GM18519 (cell line): Measurements from ENCODE around the gene BIRC2.
"Not testable (repeated sequence)": the region's sequence is repeated elsewhere in the genome, so short reads cannot be mapped to it uniquely, and the experiment has no call there.

Experiments used
- ATAC-seq: cut with Tn5 transposase; IDR thresholded peaks from one replicate; pipeline ENCODE4 v1.9.1; 2021; ENCODE audit warnings: mild to moderate bottlenecking, moderate library complexity; ENCODE audit not compliant: unreplicated experiment, low FRiP score

The BIRC2 gene

DNA sequence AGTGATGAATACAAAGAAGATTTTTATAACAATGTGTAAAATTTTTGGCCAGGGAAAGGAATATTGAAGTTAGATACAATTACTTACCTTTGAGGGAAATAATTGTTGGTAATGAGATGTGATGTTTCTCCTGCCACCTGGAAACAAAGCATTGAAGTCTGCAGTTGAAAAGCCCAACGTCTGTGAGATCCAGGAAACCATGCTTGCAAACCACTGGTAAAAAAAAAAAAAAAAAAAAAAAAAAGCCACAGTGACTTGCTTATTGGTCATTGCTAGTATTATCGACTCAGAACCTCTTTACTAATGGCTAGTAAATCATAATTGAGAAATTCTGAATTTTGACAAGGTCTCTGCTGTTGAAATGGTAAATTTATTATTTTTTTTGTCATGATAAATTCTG is 24.5 kb upstream of the BIRC2 start:
- ATAC-seq = no peak

- no peak for ATAC-seq
Observed at GRCh38 chr11:102323542-102324251, 23.3 kb upstream of the BIRC2 start.

GRCh38 chr11:102325088-102325487 is 21.9 kb upstream of the BIRC2 start:
- ATAC-seq = no peak

DNA sequence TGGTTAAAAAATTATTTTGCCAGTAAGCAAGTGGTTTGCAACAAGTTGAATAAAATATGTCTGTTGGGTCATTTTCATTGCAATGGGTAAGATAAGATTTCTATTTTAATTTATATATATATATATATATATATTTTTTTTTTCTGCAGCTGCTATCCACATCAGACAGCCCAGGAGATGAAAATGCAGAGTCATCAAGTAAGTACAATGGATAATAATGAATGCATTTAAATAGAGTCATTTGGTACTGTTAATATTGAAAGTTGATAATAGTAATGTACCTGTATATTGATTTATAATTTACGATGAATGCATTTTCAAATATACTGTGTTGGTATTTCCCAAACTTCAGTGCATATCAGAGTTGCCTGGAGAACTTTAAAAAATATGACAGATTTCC is 18.3 kb upstream of the BIRC2 start:
- ATAC-seq = no peak

DNA sequence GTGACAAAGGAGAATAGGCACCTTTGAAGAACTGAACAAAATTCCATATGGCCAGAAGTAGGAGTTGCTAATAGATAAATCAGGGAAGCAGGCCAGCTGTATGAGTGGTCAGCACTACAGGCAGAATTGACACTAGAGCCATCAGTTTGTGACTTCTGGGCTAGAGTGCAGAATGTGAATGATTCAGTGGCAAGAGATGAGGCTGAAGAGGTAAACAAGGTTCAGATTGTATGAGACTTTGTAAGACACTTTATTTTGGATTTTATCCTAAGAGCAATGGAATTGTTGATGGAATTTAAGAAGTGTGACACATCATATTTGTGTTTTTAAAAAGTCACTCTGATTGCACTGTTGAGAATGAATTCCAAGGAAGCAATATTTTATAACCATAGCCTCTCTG is 16.8 kb upstream of the BIRC2 start:
- ATAC-seq = no peak

DNA sequence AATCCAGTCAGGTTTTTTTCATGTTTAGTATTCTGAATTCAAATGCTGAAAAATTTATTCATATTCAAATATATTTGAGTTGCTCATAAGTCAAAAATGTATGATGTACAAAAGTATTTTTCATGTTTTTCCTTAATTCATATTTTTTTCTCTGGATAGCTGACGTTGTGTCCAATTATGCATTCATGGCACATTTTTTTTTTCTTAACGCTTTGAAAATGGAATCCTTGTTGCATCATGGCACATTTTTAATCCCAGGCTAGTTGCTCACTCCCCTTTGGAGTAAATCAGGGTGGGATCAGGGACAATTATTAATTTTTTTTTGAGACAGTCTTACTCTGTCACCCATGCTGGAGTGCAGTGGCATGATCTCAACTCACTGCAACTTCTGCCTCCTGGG is 15.7 kb upstream of the BIRC2 start:
- ATAC-seq = no peak

- no peak for ATAC-seq
Observed at GRCh38 chr11:102332611-102332994, 14.4 kb upstream of the BIRC2 start.

DNA sequence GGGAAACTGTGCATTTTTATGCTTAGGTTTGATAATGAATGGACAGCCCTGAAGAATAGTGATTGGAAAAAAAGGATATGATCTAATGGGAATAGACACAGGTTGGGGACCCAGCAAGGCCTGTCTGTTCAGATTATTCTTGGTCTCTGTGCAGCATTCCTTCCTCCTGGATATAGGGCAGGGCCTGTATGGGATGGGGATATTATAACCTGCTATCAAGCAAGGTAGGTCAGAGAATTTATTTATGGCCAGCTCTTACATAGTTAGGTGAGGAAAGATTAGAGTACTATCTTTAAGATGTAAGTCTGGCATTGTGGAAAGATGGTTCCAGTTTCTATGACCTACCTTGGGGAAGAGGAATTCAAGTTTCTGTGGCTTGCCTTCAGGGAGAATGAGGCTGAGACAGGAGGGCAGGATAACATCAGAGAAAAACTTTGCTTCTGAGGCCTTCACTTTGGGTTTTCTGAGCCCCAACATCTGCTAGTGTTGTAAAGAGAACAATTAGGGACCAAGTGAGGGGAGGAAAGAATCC is 8.5 kb upstream of the BIRC2 start:
- no peak for ATAC-seq

DNA sequence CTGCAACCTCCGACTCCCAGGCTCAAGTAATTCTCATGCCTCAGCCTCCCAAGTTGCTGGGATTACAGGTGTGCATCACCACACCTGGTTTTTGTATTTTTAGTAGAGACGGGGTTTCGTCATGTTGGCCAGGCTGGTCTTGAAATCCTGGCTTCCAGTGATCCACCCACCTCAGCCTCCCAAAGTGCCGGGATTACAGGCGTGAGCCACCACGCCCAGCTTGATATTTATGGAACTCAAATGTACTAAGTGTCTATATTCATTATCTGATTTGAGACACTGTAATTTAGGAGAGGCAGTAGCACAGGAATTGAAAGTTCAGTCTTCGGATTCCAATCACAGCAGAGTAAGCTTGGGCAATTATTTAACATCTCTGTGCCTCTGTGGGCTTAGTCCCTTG is 5.7 kb upstream of the BIRC2 start:
- not testable (repeated sequence) for ATAC-seq

GRCh38 chr11:102341844-102342318 is 5.1 kb upstream of the BIRC2 start:
- peak; percentile 32 for ATAC-seq

- ATAC-seq = no peak
Observed at GRCh38 chr11:102343809-102344208, 3.2 kb upstream of the BIRC2 start.

DNA sequence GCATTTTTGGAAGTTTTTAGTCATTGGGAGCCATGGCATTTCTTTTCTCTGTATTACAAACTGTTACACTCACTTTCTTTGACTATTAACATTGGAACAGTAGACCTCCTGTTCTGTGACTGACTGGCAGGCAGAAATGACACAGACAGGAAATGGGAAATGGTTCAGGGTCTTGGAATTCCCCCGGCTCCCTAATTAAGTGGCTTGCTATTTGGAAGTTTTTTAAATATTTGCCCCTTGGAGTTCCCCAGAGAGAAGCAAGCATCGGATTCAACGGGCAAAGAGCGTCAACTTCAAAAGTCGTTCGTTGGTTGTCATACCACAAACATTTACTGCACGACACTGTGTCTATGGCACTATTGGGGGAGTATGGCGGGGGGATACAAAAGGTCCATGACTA is 1.1 kb upstream of the BIRC2 start:
- no peak for ATAC-seq

DNA sequence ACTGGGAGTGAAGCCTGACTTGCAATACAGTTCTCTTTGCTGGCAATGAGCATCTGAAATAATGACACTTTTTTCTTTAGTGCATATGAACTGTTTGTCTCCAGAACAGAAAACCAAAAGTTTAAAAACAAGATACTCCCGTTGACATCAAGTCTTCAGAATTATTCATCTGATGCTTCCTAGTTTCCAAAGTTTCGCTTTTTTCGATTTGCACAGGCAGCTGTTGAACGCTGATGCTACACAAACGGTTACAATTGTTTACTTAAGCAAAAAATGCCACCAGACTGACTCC is 612 bp upstream of the BIRC2 start:
- ATAC-seq = no peak

GRCh38 chr11:102347462-102348370 is 702 bp downstream of the BIRC2 start:
- ATAC-seq = no peak

DNA sequence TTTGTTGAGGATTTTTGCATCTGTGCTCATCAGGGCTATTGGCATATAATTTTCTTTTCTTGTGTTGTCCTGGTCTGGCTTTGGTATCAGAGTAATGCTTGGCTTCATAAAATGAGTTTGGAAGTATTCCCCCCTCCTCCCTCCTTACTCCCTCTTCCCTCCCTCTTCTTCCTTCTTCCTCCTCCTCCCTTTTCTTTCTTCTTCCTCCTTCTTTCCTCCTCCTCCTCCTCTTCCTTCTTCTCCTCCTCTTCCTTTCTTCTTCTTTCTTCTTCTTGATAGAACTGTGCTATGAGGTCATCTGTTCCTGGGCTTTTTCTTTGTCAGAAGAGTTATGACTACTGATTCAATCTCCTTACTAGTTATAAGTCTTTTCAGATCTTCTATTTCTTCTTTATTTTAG is 10.1 kb downstream of the BIRC2 start:
- no peak for ATAC-seq

GRCh38 chr11:102359372-102359771 is 12.4 kb downstream of the BIRC2 start:
- ATAC-seq = no peak

GRCh38 chr11:102360681-102361080 is 13.7 kb downstream of the BIRC2 start:
- ATAC-seq = no peak

- ATAC-seq = no peak
Observed at GRCh38 chr11:102361086-102362031, 14.3 kb downstream of the BIRC2 start.

DNA sequence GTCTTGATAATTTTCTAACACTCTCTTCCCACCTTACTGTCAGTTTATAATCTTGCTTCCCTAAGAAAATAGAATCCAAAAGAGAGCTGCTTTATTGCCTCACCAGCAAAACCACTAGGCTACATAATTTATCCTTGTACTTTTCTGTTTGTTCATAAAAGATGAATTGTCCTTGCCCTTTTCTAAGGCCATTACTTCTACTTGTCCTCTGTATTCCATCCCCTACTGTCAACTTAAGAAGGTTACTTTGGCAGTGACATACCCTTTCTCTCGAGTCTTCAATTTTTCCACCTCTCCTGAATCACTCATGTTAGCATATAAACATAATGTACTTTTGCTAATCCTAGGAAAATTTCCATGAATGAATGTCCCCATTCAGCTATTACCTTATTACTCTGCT is 18.0 kb downstream of the BIRC2 start:
- ATAC-seq = no peak

DNA sequence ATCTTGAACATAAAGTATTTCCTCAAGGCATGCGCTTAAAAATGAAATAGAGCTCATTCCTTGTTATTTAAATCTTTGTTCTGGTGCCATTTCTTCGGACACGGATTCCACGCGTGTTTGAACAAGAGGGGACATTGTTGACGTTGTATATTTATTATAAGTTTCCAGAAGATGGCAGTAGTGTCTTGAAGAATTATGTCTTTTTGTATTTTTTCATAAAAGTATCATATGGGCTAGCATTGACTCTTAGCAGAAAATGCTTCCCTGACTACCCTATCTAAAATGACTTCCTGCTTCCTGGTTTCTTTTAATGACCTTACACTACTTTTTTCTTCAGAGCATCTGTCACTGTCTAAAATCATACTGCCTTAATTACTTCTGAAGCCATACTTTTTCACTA is 20.4 kb downstream of the BIRC2 start:
- ATAC-seq = no peak

DNA sequence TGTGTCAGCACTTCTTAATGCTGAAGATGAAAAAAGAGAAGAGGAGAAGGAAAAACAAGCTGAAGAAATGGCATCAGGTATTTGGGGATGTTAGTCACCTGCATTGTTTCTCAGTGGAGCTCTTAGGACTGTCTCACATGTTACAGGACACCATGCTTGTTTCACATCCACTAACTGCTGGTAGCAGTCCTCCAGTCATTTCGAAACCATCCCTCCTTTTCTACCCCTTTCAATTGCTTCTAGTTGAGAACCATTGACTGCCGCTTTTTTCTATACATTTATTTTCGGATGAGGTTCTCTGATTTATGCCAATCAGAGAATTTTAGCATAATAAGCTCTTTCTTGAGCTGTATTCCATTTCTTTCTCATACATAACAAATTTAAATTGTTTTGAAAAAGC is 21.5 kb downstream of the BIRC2 start:
- peak; percentile 100 for ATAC-seq
